Mesothelial cell of epicardium (in vitro differentiated cells): ENCODE data around the gene OR10A4. TPM values are rescaled to one million over a fixed set of nuclear protein-coding genes. Genes with fewer than 3 reads are reported as not detected.

Source experiments
- DNase-seq, 2 experiments: peaks; one replicate each; pipeline ENCODE4 v3.0.0; 2021; ENCODE audit warnings: low spot score in 2 of 2; ENCODE audit not compliant: unreplicated experiment in 2 of 2
- H3K27ac Mint-ChIP-seq: 2 replicates; pipeline ENCODE4 v1.8.0; 2021; ENCODE audit warnings: mixed read lengths
- H3K27me3 Mint-ChIP-seq: 2 replicates; pipeline ENCODE4 v1.8.0; 2021; ENCODE audit warnings: low read depth, mixed read lengths
- H3K36me3 Mint-ChIP-seq: 2 replicates; pipeline ENCODE4 v1.8.0; 2021; ENCODE audit warnings: mixed read lengths
- H3K4me1 Mint-ChIP-seq: 2 replicates; pipeline ENCODE4 v1.8.0; 2021; ENCODE audit warnings: mixed read lengths
- H3K4me3 Mint-ChIP-seq: 2 replicates; pipeline ENCODE4 v1.8.0; 2021; ENCODE audit warnings: mild to moderate bottlenecking, moderate library complexity, mixed read lengths
- H3K9me3 Mint-ChIP-seq: 2 replicates; pipeline ENCODE4 v1.8.0; 2021; ENCODE audit warnings: mixed read lengths
- CTCF ChIP-seq: fragments of 200-600 bp; sonication (generic); IDR thresholded peaks from one replicate; pipeline ENCODE4 v1.5.0; 2021; ENCODE audit warnings: antibody characterized with exemption; ENCODE audit not compliant: unreplicated experiment
- total RNA-seq: library from RNA; stranded (reverse); gene quantifications from 3 replicates; pipeline ENCODE4 v1.2.1, GENCODE V29; 2021

Gene OR10A4
- total RNA-seq, 1 donor from 2014 or later = not detected

GRCh38 chr11:6927030-6927617 is 50.7 kb downstream of the OR10A4 start:
- no peaks in the 10 kb centered on the region for H3K36me3 Mint-ChIP-seq
- H3K9me3 Mint-ChIP-seq = no peaks in the 10 kb centered on the region
- DNase-seq = no peak
- H3K27me3 Mint-ChIP-seq = no peaks in the 10 kb centered on the region
- no peak for TF ChIP-seq CTCF
- no peak overlapping the region for H3K27ac Mint-ChIP-seq
- H3K4me1 Mint-ChIP-seq = peaks cover 12% of the 10 kb centered on the region
- peak overlapping the region; percentile 90 for H3K4me3 Mint-ChIP-seq

Other genes with a start within 250 kb of the OR10A4 start
- 75.9 to 81.2 TPM (median 77.3 TPM) in 3 replicates for gene DCHS1, start 220.8 kb upstream of the OR10A4 start, total RNA-seq
- 41.6 to 45.3 TPM (median 42.7 TPM) in 3 replicates for gene MRPL17, start 193.3 kb upstream of the OR10A4 start, total RNA-seq
- 0.11 to 0.29 TPM (median 0.27 TPM) in 3 replicates for gene OR2AG2, start 104.6 kb upstream of the OR10A4 start, total RNA-seq
- gene OR2AG1, start 93.6 kb upstream of the OR10A4 start, total RNA-seq = not detected in 3 replicates
- gene OR6A2, start 76.9 kb upstream of the OR10A4 start, total RNA-seq = 0.34 to 0.60 TPM (median 0.38 TPM) in 3 replicates
- not detected in 3 replicates for gene OR10A5, start 30.9 kb upstream of the OR10A4 start, total RNA-seq
- not detected in 3 replicates for gene OR10A2, start 13.6 kb upstream of the OR10A4 start, total RNA-seq
- 0.40 to 0.85 TPM (median 0.41 TPM) in 3 replicates for gene OR2D2, start 15.9 kb downstream of the OR10A4 start, total RNA-seq
- not detected in 3 replicates for gene OR2D3, start 44.4 kb downstream of the OR10A4 start, total RNA-seq
- gene ZNF215, start 49.8 kb downstream of the OR10A4 start, total RNA-seq = 2.8 to 3.9 TPM (median 3.0 TPM) in 3 replicates
- gene ZNF214, start 143.7 kb downstream of the OR10A4 start, total RNA-seq = 6.2 to 7.4 TPM (median 6.5 TPM) in 3 replicates
- gene NLRP14, start 143.9 kb downstream of the OR10A4 start, total RNA-seq = 0.51 to 0.58 TPM (median 0.54 TPM) in 3 replicates
- 0.16 to 0.22 TPM (median 0.16 TPM) in 3 replicates for gene RBMXL2, start 212.4 kb downstream of the OR10A4 start, total RNA-seq